Left lung (tissue), 10 donors: ENCODE measurements around the gene MYLK3. TPM values are rescaled to one million over a fixed set of nuclear protein-coding genes. Genes with fewer than 3 reads are reported as not detected.

Experiments
- ATAC-seq: fragments of 200-7000 bp; cut with Tn5 transposase; one replicate; pipeline ENCODE4 v1.9.1; 2020; ENCODE audit warnings: moderate library complexity
- DNase-seq, 4 donors: peaks; one replicate each; pipeline ENCODE4 v3.0.0-alpha.2; 2013 to 2020
- H3K27ac ChIP-seq, 2 donors: fragments of 200-600 bp; sonication (generic) in 1 of 2; one replicate each; pipeline versions ENCODE4 v1.5.0 to v1.8.0; 2020 to 2021
- H3K27me3 ChIP-seq, 2 donors: fragments of 200-600 bp; sonication (generic) in 1 of 2; one replicate each; pipeline versions ENCODE4 v1.5.0 to v1.8.0; 2020 to 2021
- H3K36me3 ChIP-seq, 2 donors: fragments of 200-600 bp; sonication (generic) in 1 of 2; one replicate each; pipeline versions ENCODE4 v1.5.0 to v1.8.0; 2020 to 2021
- H3K4me1 ChIP-seq, 2 donors: fragments of 200-600 bp; one replicate each; pipeline ENCODE4 v1.8.0; 2021
- H3K4me3 ChIP-seq, 2 donors: fragments of 200-600 bp; sonication (generic) in 1 of 2; one replicate each; pipeline versions ENCODE4 v1.5.0 to v1.8.0; 2020 to 2021; ENCODE audit warnings: mild to moderate bottlenecking in 1 of 2
- H3K9me3 ChIP-seq, 2 donors: fragments of 200-600 bp; sonication (generic) in 1 of 2; one replicate each; pipeline versions ENCODE4 v1.5.0 to v1.8.0; 2020 to 2021
- intact Hi-C, 2 donors: fragments of 100-400 bp; cut with DNase I; formaldehyde crosslinking; loops; one replicate each; pipeline versions ENCODE4 v1.11.2 to v1.14.2; 2022
- polyA plus RNA-seq, 6 donors: library from polyadenylated mRNA; unstranded; fragments of 120-200 nt; gene quantifications; one replicate each; pipeline ENCODE4 v1.2.1, GENCODE V29; 2013; ENCODE audit not compliant: insufficient read length in 6 of 6
- total RNA-seq, 2 donors: library from RNA; stranded (reverse); fragmentation: NEBNext Ultra II Directional; extraction: Animal tissue kit (Norgen Biotek cat#: 25700); gene quantifications; one replicate each; pipeline ENCODE4 v1.2.1, GENCODE V29; 2021
- TF ChIP-seq, protein P1 (sequence below), 2 donors: fragments of 200-600 bp; sonication (generic) in 1 of 2; IDR thresholded peaks; one replicate each; pipeline versions ENCODE4 v1.5.0 to v1.8.0; 2021; ENCODE audit warnings: antibody characterized with exemption in 2 of 2
- donor health status: DM: no; HTN: yes; CAD: no.
- donor health status: DM: no; HTN: no; CAD: no.

The MYLK3 gene
- total and polyA plus RNA-seq, 8 donors, result 0.03 to 1.2 (median 0.58) TPM

DNA sequence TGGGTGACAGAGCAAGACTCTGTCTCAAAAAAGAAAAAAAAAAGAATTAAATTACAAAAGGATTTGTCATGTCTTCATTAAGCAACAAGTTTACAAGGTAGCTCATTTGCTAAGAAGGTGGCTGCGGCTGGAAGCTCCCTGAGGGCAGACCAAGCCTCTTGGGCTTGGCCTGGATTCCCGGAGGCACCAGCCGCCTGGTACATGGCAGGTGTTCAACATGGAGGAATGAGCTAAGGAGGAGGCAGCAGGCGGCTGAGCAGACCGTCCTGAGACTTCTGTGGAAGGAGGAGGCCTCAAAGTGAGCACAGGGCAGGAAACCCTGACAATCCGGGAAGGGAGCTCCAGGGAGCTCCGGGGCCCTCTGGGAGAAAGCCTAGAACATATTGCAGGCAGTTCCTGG, 3.2 kb upstream of the MYLK3 start:
- Histone ChIP-seq H3K36me3 (no peaks in the 10 kb centered on the region), H3K4me1 (no peaks in the 10 kb centered on the region), H3K27ac (no peak overlapping the region), H3K9me3 (no peaks in the 10 kb centered on the region), H3K4me3 (no peak overlapping the region), H3K27me3 (no peaks in the 10 kb centered on the region)
- intact Hi-C loops, result no loop called here
- TF ChIP-seq, protein P1, sequence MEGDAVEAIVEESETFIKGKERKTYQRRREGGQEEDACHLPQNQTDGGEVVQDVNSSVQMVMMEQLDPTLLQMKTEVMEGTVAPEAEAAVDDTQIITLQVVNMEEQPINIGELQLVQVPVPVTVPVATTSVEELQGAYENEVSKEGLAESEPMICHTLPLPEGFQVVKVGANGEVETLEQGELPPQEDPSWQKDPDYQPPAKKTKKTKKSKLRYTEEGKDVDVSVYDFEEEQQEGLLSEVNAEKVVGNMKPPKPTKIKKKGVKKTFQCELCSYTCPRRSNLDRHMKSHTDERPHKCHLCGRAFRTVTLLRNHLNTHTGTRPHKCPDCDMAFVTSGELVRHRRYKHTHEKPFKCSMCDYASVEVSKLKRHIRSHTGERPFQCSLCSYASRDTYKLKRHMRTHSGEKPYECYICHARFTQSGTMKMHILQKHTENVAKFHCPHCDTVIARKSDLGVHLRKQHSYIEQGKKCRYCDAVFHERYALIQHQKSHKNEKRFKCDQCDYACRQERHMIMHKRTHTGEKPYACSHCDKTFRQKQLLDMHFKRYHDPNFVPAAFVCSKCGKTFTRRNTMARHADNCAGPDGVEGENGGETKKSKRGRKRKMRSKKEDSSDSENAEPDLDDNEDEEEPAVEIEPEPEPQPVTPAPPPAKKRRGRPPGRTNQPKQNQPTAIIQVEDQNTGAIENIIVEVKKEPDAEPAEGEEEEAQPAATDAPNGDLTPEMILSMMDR (IDR thresholded peaks at IDR 0.05), result no peak
- DNase-seq (no peak), ATAC-seq (no peak)

DNA sequence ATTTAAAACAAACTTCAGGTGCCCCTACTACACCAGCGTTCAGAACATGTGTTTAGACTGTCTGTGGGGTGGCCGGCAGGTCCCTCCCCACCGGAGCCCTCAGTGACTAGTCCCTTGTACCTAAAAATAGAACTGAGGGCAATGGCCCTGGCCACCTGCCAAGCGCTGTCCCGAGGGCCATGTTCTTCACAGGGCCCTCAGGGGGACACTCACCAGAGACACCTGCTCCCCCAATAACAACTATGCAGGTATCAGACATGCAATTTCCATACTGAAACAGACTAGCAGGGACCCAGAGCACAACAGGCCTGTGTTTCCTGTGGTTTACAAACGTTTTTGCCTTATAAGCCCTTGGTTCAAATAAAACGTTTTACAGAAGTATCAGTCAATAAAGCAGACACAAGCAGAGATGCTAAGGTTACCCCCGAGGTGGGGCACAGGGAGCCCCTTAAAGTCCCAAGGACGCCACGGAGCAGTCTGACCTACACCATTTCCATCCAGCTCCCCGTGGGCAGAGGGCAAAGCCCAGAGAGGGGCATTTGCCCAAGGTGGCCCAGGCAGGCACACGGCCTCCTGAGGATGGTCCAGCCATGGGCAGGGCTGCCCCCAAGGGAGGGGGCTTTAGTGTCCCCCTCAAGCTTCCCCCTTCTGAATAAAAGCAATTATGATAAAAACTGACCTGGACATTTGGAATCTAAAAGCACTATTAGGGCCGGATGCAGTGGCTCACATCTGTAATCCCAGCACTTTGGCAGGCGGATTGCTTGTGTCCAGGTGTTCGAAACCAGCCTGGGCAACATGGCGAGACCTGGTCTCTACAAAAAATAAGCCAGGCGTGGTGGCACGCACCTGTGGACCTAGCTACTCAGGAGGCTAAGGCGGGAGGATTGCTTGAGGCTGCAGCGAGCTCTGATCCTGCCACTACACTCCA, 896 bp upstream of the MYLK3 start:
- no peaks in the 10 kb centered on the region for H3K27me3 ChIP-seq
- TF ChIP-seq, protein P1 (IDR thresholded peaks at IDR 0.05), result no peak
- H3K9me3 ChIP-seq, result no peaks in the 10 kb centered on the region
- peaks cover 0 to 9% of the 10 kb centered on the region in 2 donors for H3K4me1 ChIP-seq
- intact Hi-C loops, result no loop called here
- H3K36me3 ChIP-seq, result no peaks in the 10 kb centered on the region
- no peak overlapping the region for H3K27ac ChIP-seq
- DNase-seq, result no peak
- H3K4me3 ChIP-seq, result no peak overlapping the region
- ATAC-seq, result peak; percentile 19

DNA sequence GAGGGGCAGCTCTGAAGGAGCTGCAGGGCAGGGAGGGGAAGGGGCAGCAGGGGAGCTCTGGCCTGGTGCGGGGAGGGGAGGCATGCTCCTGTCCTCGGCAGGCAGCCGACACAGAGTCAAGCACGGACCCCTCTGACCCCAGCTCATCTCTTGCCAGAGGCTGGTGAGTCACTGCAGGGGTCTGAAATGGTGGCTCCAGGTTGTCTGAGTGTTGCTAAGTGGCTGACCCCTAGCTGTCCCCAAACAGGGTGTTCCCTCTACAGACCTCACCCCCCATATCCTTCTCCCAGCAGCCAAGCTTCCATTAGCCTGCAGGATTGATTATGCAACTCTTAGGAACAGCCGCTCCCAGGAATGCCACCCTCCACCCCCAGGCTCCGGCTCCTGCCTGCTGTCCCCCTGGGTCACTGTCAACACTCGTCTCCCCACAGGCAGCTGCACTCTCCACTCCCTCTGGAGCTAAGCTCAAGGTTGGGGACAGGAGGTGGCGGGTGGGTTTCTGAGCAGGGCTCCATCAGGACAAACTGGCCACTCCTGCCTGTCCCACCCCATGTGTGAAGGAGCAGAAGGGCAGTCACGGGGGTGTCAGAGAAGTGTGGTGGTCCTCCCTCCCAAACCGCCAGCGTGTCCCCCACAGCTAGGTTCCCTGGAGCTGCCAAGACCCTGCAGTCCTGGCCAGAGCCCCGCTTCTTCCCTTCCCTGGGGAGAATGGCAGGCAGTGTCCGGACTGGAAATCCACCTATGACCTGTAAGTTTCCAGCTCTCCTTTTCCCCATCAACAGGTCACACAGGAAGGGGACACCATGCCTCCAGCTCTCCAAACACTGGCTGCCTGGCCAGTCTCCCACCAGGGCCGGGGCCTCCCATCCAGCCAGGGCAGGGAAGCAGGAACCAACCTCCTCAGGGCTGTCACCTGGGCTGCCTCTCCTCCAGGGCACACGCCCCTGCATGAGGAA, 1.0 kb downstream of the MYLK3 start:
- Histone ChIP-seq H3K27me3 (no peaks in the 10 kb centered on the region), H3K4me3 (no peak overlapping the region), H3K9me3 (no peaks in the 10 kb centered on the region), H3K4me1 (peaks cover 0 to 24% of the 10 kb centered on the region in 2 donors), H3K36me3 (no peaks in the 10 kb centered on the region), H3K27ac (no peak overlapping the region)
- DNase-seq (no peak), ATAC-seq (no peak)
- intact Hi-C loops, result no loop called here
- TF ChIP-seq, protein P1 (IDR thresholded peaks at IDR 0.05), result no peak

DNA sequence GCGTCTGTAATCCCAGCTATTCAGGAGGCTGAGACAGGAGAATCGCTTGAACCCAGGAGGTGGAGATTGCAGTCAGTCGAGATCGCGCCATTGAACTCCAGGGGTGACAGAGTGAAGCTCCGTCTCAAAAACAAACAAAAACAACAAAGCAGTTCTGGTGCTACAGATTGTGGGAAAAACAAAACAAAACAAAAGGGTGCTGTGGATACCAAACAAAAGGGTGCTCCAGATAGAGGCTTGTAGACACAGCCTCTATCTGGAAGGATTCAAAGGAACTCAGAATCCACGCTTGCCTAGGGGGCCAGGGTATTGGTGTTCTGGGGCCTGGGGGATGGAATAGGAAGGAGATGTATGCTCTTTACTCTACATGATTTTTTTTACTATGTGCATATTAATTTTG, 2.5 kb downstream of the MYLK3 start:
- no peak overlapping the region for H3K27ac ChIP-seq
- H3K36me3 ChIP-seq, result no peaks in the 10 kb centered on the region
- TF ChIP-seq, protein P1 (IDR thresholded peaks at IDR 0.05), result no peak
- no peaks in the 10 kb centered on the region for H3K27me3 ChIP-seq
- H3K4me1 ChIP-seq, result peaks cover 0 to 24% of the 10 kb centered on the region in 2 donors
- no peaks in the 10 kb centered on the region for H3K9me3 ChIP-seq
- DNase-seq, result no peak
- intact Hi-C loops, result no loop called here
- H3K4me3 ChIP-seq, result no peak overlapping the region
- ATAC-seq, result no peak
